ENCODE measurements around the gene BCAN.

BCAN gene

GRCh38 chr1:156652131-156652991 lies 10.4 kb downstream of the BCAN start:
- Histone ChIP-seq H3K27ac (no peak overlapping the region), H3K27me3 (ENCODE audit: control insufficient read depth, insufficient read depth, low read length) (no peaks in the 10 kb centered on the region), H2AFZ (no peak overlapping the region), H3K36me3 (ENCODE audit: control insufficient read depth, insufficient read depth, low read length) (no peaks in the 10 kb centered on the region), H3K4me1 (no peaks in the 10 kb centered on the region), H3K4me3 (ENCODE audit: low read depth, low read length) (no peak overlapping the region), H3K4me2 (ENCODE audit: low read length) (no peak overlapping the region), H3K9me3 (ENCODE audit: control insufficient read depth, low read length) (no peaks in the 10 kb centered on the region), H3K9ac (no peak overlapping the region), H3K79me2 (no peaks in the 10 kb centered on the region)
- no peak for TF ChIP-seq CTCF (IDR thresholded peaks at IDR 0.05)

- Histone ChIP-seq H3K79me2 (no peaks in the 10 kb centered on the region), H3K4me2 (ENCODE audit: low read length) (no peak overlapping the region), H3K27me3 (ENCODE audit: control insufficient read depth, insufficient read depth, low read length) (no peaks in the 10 kb centered on the region), H2AFZ (no peak overlapping the region), H3K27ac (no peak overlapping the region), H3K4me1 (no peaks in the 10 kb centered on the region), H3K9me3 (ENCODE audit: control insufficient read depth, low read length) (no peaks in the 10 kb centered on the region), H3K4me3 (ENCODE audit: low read depth, low read length) (no peak overlapping the region), H3K36me3 (ENCODE audit: control insufficient read depth, insufficient read depth, low read length) (no peaks in the 10 kb centered on the region), H3K9ac (no peak overlapping the region)
- no peak for TF ChIP-seq CTCF (IDR thresholded peaks at IDR 0.05)
These were observed 11.1 kb downstream of the BCAN start for GRCh38 chr1:156652992-156653355.

- Histone ChIP-seq H3K79me2 (no peaks in the 10 kb centered on the region), H3K4me1 (no peaks in the 10 kb centered on the region), H3K27ac (no peak overlapping the region)
These were observed 12.8 kb downstream of the BCAN start for GRCh38 chr1:156654700-156655099.

GRCh38 chr1:156655151-156655903 lies 13.4 kb downstream of the BCAN start:
- no peak overlapping the region for H3K4me2 ChIP-seq (ENCODE audit: low read length)
- no peaks in the 10 kb centered on the region for H3K4me1 ChIP-seq
- TF ChIP-seq CTCF (IDR thresholded peaks at IDR 0.05): no peak
- no peaks in the 10 kb centered on the region for H3K27me3 ChIP-seq (ENCODE audit: control insufficient read depth, insufficient read depth, low read length)
- H3K27ac ChIP-seq: no peak overlapping the region
- H3K9me3 ChIP-seq (ENCODE audit: control insufficient read depth, low read length): no peaks in the 10 kb centered on the region
- no peaks in the 10 kb centered on the region for H3K79me2 ChIP-seq
- H2AFZ ChIP-seq: no peak overlapping the region
- H3K36me3 ChIP-seq (ENCODE audit: control insufficient read depth, insufficient read depth, low read length): no peaks in the 10 kb centered on the region
- no peak overlapping the region for H3K9ac ChIP-seq
- no peak overlapping the region for H3K4me3 ChIP-seq (ENCODE audit: low read depth, low read length)

More at GRCh38 chr1:156654700-156655099, 12.8 kb downstream of the BCAN start:
- TF ChIP-seq CTCF (IDR thresholded peaks at IDR 0.05): no peak
- no peaks in the 10 kb centered on the region for H3K27me3 ChIP-seq (ENCODE audit: control insufficient read depth, insufficient read depth, low read length)
- H3K36me3 ChIP-seq (ENCODE audit: control insufficient read depth, insufficient read depth, low read length): no peaks in the 10 kb centered on the region
- no peak overlapping the region for H3K4me2 ChIP-seq (ENCODE audit: low read length)
- no peak overlapping the region for H2AFZ ChIP-seq
- no peaks in the 10 kb centered on the region for H3K9me3 ChIP-seq (ENCODE audit: control insufficient read depth, low read length)
- H3K9ac ChIP-seq: no peak overlapping the region
- H3K4me3 ChIP-seq (ENCODE audit: low read depth, low read length): no peak overlapping the region

Data from parathyroid adenoma (tissue), 2 donors.